Measurements from ENCODE around the gene ANO1.

- TF ChIP-seq CTCF (IDR thresholded peaks at IDR 0.05) (no peak), POLR2A (IDR thresholded peaks at IDR 0.05) (no peak), EP300 (IDR thresholded peaks at IDR 0.05) (no peak)
These were observed 128.3 kb downstream of the ANO1 start for GRCh38 chr11:70206226-70206981.
